HFFc6 (cell line): Measurements from ENCODE around the gene CACNA2D2. TPM values are rescaled to one million over a fixed set of nuclear protein-coding genes. Genes with fewer than 3 reads are reported as not detected.
A peak's percentile ranks its signal among the peaks of the same experiment; 100 is the strongest.

ENCODE experiments used
- DNase-seq: peaks from one replicate; pipeline ENCODE4 v3.0.0-alpha.2; 2018
- H3K27ac Mint-ChIP-seq: 2 replicates; pipeline ENCODE4 v1.8.0; 2020; ENCODE audit warnings: mild to moderate bottlenecking, mixed read lengths
- H3K27me3 Mint-ChIP-seq: 2 replicates; pipeline ENCODE4 v1.8.0; 2021; ENCODE audit warnings: mild to moderate bottlenecking, moderate library complexity, mixed read lengths; ENCODE audit not compliant: insufficient read depth
- H3K36me3 Mint-ChIP-seq: 2 replicates; pipeline ENCODE4 v1.8.0; 2021; ENCODE audit warnings: low read depth, mixed read lengths
- H3K4me1 Mint-ChIP-seq: 2 replicates; pipeline ENCODE4 v1.8.0; 2020; ENCODE audit warnings: low read depth, mixed read lengths
- H3K4me3 Mint-ChIP-seq: 2 replicates; pipeline ENCODE4 v1.8.0; 2020; ENCODE audit warnings: mild to moderate bottlenecking, moderate library complexity, mixed read lengths
- H3K9me3 Mint-ChIP-seq: 2 replicates; pipeline ENCODE4 v1.8.0; 2020; ENCODE audit warnings: mild to moderate bottlenecking, mixed read lengths
- CTCF ChIP-seq: fragments of 200-600 bp; sonication (generic); IDR thresholded peaks from 2 replicates; pipeline ENCODE4 v1.5.0; 2021; ENCODE audit warnings: antibody characterized with exemption, mild to moderate bottlenecking
- total RNA-seq, 6 experiments: library from RNA; stranded (reverse); fragmentation: NEBNext Ultra II Directional; extraction: Animal tissue kit (Norgen Biotek cat#: 25700); gene quantifications; 2 replicates in 1 of 6; 3 replicates in 5 of 6; pipeline ENCODE4 v1.2.3, GENCODE V29; 2021

The CACNA2D2 gene
- total RNA-seq, 6 experiments from 2014 or later = 0.09 TPM; not detected in 5

GRCh38 chr3:50351323-50351697 is 152.1 kb downstream of the CACNA2D2 start:
- Mint-ChIP-seq H3K9me3 (no peaks in the 10 kb centered on the region), H3K4me1 (peaks cover 45% of the 10 kb centered on the region), H3K4me3 (peak overlapping the region; percentile 97), H3K36me3 (peaks cover 6% of the 10 kb centered on the region; the same call in 1 of the 2 replicates), H3K27me3 (peaks cover 7% of the 10 kb centered on the region), H3K27ac (no peak overlapping the region)
- DNase-seq = no peak
- TF ChIP-seq CTCF = no peak

- Mint-ChIP-seq H3K27me3 (peaks cover 7% of the 10 kb centered on the region), H3K4me3 (peak within 1 kb of the TSS; percentile 97)
Measured at GRCh38 chr3:50350527-50351322, 152.7 kb downstream of the CACNA2D2 start, which contains the start of the genes CYB561D2 and NPRL2. Gene CYB561D2 (plus strand): TSS chr3:50350862. CDS start chr3:50351434, 572 bp downstream. Gene NPRL2 (minus strand): TSS chr3:50350775. CDS start chr3:50350652, 123 bp downstream.

GRCh38 chr3:50350213-50350526 is 153.3 kb downstream of the CACNA2D2 start:
- H3K36me3 Mint-ChIP-seq = peaks cover 6% of the 10 kb centered on the region; the same call in 1 of the 2 replicates
- H3K27ac Mint-ChIP-seq = peak overlapping the region; percentile 92
- peaks cover 4% of the 10 kb centered on the region; the same call in 1 of the 2 replicates for H3K27me3 Mint-ChIP-seq
- no peaks in the 10 kb centered on the region for H3K9me3 Mint-ChIP-seq
- H3K4me3 Mint-ChIP-seq = peak overlapping the region; percentile 97
- peaks cover 41% of the 10 kb centered on the region for H3K4me1 Mint-ChIP-seq
- no peak for TF ChIP-seq CTCF
- no peak for DNase-seq

More at GRCh38 chr3:50350527-50351322, 152.7 kb downstream of the CACNA2D2 start, which contains the start of the genes CYB561D2 and NPRL2:
- Mint-ChIP-seq H3K9me3 (no peaks in the 10 kb centered on the region), H3K27ac (peak within 1 kb of the TSS; percentile 92), H3K4me1 (peaks cover 45% of the 10 kb centered on the region), H3K36me3 (peaks cover 6% of the 10 kb centered on the region; the same call in 1 of the 2 replicates)
- peak; percentile 93 for DNase-seq
- no peak; the same call in 1 of the 2 replicates for TF ChIP-seq CTCF

DNA sequence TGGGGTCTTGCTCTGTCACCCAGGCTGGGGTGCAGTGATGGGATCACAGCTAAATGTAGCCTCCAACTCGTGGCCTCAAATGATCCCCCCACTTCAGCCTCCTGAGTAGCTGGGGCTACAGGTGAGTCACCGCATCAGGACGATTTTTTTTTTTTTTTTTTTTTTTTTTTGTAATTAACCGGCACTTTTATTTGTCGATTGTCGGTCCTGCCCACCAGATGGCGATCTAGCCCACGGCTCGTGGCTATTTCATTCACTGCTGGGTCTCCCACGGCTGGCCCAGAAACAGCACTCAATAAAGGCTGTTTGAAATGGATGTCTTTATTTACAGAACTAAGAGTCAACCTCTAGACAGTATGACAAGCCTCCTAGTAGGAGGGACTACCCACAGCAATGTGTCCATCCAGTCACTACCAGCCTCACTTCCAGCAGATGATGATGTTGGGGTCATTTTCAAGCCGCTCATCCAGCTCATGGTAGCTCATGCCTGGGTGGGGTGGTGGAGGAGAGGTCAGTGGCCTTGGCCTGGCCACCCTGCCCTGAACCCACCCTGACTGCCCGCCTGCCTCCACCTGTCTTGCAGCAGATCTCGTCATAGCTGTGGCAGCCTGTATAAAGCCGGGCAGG is 156.1 kb downstream of the CACNA2D2 start:
- Mint-ChIP-seq H3K27ac (no peak overlapping the region), H3K36me3 (no peaks in the 10 kb centered on the region; the same call in 1 of the 2 replicates), H3K9me3 (no peaks in the 10 kb centered on the region), H3K4me1 (peaks cover 37% of the 10 kb centered on the region), H3K27me3 (peaks cover 4% of the 10 kb centered on the region; the same call in 1 of the 2 replicates), H3K4me3 (no peak overlapping the region)
- peak; percentile 86 for TF ChIP-seq CTCF
- peak; percentile 74 for DNase-seq

DNA sequence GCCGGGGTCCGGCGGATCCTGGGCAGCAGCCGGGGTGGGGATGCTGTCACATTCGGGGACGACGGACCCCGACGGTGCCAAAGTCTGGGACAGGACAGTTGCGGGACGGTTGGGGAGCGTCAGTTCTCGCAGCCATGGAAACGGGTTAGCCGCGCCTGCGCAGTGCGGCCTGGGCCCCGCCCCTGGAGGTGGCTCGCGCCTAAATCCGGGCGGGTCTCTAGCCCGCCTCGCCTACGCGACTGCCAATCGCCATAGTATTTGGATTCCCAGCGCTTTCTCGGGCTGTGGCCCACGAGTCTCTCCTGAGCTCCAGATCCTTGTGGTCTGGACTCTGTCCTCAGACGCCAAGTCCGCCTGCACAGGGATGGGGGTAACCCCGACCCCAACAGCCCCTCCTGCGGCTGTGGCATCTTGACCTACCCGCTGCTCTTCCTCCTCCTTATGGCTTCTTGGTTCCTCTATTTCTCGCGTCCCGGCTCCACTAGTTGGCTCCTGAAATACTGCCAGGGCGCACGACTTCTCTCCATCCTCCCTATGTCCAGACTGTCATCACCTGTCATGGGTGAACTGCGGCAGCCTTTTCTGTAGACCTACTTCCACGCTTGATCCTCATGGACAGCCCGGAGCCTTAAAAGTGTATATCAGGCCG is 157.7 kb downstream of the CACNA2D2 start, which contains the start of gene ZMYND10:
TSS of gene ZMYND10 (minus strand) at position 147 of the 649 bp plus-strand sequence. CDS start 153 bp downstream, outside the sequence.
- Mint-ChIP-seq H3K36me3 (no peaks in the 10 kb centered on the region), H3K4me1 (peaks cover 29% of the 10 kb centered on the region), H3K9me3 (no peaks in the 10 kb centered on the region), H3K27me3 (peaks cover 4% of the 10 kb centered on the region; the same call in 1 of the 2 replicates), H3K4me3 (peak within 1 kb of the TSS; percentile 82), H3K27ac (peak within 1 kb of the TSS; percentile 38; the same call in 1 of the 2 replicates)
- TF ChIP-seq CTCF = no peak
- DNase-seq = peak; percentile 45
